Measurements from ENCODE around the gene TSPAN4. TPM values are rescaled to one million over a fixed set of nuclear protein-coding genes. Genes with fewer than 3 reads are reported as not detected.
A peak's percentile ranks its signal among the peaks of the same experiment; 100 is the strongest.

TSPAN4 gene
- polyA plus RNA-seq, 4 donors, result 5.1 to 53.3 (median 10.2) TPM

DNA sequence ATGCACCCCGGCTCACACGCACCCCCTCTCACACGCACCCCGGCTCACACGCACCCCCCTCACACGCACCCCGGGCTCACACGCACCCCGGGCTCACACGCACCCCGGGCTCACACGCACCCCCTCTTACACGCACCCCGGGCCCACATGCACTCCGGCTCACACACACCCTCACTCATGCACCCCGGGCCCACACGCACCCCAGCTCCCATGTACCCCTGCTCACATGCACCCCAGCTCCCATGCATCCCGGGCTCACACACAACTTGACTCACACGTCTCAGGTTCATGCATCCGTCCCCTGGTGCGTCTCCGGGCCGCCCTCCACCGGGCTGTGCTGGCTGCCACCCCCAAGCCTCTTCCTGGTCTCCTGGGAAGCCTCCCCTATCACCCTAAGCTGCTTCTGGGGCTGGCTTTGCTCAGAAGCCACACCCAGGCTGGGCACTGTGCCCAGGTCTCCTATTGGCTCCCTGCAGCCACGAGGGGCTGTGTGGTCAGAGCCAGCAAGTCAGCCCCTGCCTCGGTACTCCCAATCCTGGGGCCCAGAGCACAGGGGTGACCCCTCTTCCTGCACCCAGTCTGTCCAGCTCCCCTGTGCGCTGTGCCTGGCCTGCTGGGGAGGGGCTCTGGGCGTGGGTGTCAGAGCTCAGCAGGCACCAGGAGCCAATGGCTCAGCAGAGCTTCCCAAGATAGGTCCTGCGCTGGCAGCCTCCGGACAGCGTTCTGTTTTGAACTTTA, 16.9 kb downstream of the TSPAN4 start:
- Histone ChIP-seq H3K4me1 (ENCODE audit: control insufficient read depth in 3 of 3, insufficient read depth in 2 of 3, low read depth in 1 of 3, low read length in 2 of 3) (peaks cover 0 to 39% (median 0%) of the 10 kb centered on the region in 3 donors), H3K27ac (ENCODE audit: low read depth in 1 of 3, low read length in 2 of 3) (peak overlapping the region in 1 of 3 donors; percentile 33), H3K27me3 (ENCODE audit: control insufficient read depth in 3 of 3, insufficient read depth in 3 of 3, low read length in 3 of 3) (peaks cover 0 to 14% (median 0%) of the 10 kb centered on the region in 3 donors), H3K9me3 (ENCODE audit: control insufficient read depth in 2 of 2, insufficient read depth in 1 of 2, low read depth in 1 of 2, low read length in 1 of 2) (no peaks in the 10 kb centered on the region), H3K4me3 (ENCODE audit: low read depth in 1 of 3, low read length in 3 of 3) (peak overlapping the region in 1 of 3 donors; percentile 18), H3K36me3 (ENCODE audit: control insufficient read depth in 3 of 3, insufficient read depth in 2 of 3, low read depth in 1 of 3, low read length in 3 of 3) (peaks cover 0 to 19% (median 0%) of the 10 kb centered on the region in 3 donors)
- 36 to 61% (median 41%) methylated on average over 20 to 31 of the region's 31 CpGs for WGBS, 3 donors
- no peak for FAIRE-seq
- DNase-seq, result peak; percentile 68 to 83

DNA sequence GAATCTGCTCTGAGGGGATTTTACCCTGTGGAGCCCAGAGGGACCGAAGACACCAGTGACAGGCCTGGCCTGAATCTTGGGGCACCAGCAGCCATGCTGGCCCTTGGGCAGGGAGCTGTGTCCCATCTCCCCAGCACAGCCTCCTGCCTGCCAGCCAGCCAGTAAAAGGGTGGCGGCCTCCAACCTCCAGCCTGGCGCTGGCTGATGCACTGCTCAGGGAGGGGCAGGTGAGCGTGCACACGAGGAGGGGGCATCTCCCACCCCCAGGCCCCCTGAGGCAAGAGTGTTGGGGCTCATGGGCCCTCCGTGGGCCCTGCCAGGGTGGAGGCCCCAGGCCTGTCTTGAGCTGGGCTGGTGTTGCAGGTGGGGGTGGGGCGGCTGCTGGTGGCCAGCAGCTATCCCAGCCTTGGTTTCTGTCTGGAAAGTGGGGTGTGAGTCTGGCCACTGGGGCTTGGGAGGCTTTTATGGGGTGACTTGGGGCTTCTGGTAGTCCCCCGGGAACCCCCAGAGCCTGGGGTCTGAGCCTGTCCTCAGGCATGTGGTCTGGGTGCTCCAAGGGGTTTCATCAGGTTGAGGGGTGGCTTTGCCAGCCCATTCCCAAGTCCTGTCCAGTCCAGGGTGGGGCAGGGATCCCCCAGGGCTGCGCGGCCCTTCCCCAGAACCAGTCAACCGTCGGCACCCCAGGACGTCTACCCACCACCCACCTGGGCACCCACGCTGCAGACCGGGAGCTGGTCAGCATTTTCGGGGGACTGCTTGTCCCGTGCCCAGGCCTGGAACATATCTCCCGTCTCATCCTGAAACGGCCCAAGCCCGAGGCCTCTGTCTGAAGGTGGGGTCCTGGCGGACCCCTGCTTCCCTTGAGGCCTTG, 17.8 kb downstream of the TSPAN4 start:
- FAIRE-seq (no peak), DNase-seq (no peak)
- 52 to 77% (median 70%) methylated on average over 21 of the region's 21 CpGs for whole genome bisulfite sequencing, 3 donors
- Histone ChIP-seq H3K27me3 (ENCODE audit: control insufficient read depth in 3 of 3, insufficient read depth in 3 of 3, low read length in 3 of 3) (peaks cover 0 to 14% (median 0%) of the 10 kb centered on the region in 3 donors), H3K27ac (ENCODE audit: low read depth in 1 of 3, low read length in 2 of 3) (peak overlapping the region in 1 of 3 donors; percentile 33), H3K36me3 (ENCODE audit: control insufficient read depth in 3 of 3, insufficient read depth in 2 of 3, low read depth in 1 of 3, low read length in 3 of 3) (peaks cover 0 to 26% (median 0%) of the 10 kb centered on the region in 3 donors), H3K4me1 (ENCODE audit: control insufficient read depth in 3 of 3, insufficient read depth in 2 of 3, low read depth in 1 of 3, low read length in 2 of 3) (peaks cover 0 to 39% (median 0%) of the 10 kb centered on the region in 3 donors), H3K4me3 (ENCODE audit: low read depth in 1 of 3, low read length in 3 of 3) (no peak overlapping the region), H3K9me3 (ENCODE audit: control insufficient read depth in 2 of 2, insufficient read depth in 1 of 2, low read depth in 1 of 2, low read length in 1 of 2) (no peaks in the 10 kb centered on the region)

DNA sequence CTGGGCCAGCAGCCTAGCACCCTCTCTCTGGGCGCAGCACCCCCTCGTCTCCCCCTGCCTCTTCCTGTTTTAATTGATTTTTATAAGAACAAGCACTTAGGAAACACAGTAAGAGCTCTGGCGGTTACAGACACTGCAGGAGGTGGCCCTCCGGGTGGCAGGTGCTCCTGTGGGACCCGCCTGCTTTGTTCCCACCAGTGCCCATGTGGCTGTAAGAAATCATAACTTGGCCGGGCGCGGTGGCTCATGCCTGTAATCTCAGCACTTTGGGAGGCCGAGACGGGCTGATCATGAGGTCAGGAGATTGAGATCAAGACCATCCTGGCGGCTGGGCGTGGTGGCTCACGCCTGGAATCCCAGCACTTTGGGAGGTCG, 18.4 kb downstream of the TSPAN4 start:
- DNase-seq, result no peak
- Histone ChIP-seq H3K9me3 (ENCODE audit: control insufficient read depth in 2 of 2, insufficient read depth in 1 of 2, low read depth in 1 of 2, low read length in 1 of 2) (no peaks in the 10 kb centered on the region), H3K36me3 (ENCODE audit: control insufficient read depth in 3 of 3, insufficient read depth in 2 of 3, low read depth in 1 of 3, low read length in 3 of 3) (peaks cover 0 to 30% (median 0%) of the 10 kb centered on the region in 3 donors), H3K27me3 (ENCODE audit: control insufficient read depth in 3 of 3, insufficient read depth in 3 of 3, low read length in 3 of 3) (peaks cover 0 to 14% (median 0%) of the 10 kb centered on the region in 3 donors), H3K4me3 (ENCODE audit: low read depth in 1 of 3, low read length in 3 of 3) (no peak overlapping the region), H3K4me1 (ENCODE audit: control insufficient read depth in 3 of 3, insufficient read depth in 2 of 3, low read depth in 1 of 3, low read length in 2 of 3) (peaks cover 0 to 39% (median 0%) of the 10 kb centered on the region in 3 donors), H3K27ac (ENCODE audit: low read depth in 1 of 3, low read length in 2 of 3) (no peak overlapping the region)
- 30 to 76% (median 51%) methylated on average over 14 of the region's 14 CpGs for WGBS, 3 donors
- FAIRE-seq, result no peak

DNA sequence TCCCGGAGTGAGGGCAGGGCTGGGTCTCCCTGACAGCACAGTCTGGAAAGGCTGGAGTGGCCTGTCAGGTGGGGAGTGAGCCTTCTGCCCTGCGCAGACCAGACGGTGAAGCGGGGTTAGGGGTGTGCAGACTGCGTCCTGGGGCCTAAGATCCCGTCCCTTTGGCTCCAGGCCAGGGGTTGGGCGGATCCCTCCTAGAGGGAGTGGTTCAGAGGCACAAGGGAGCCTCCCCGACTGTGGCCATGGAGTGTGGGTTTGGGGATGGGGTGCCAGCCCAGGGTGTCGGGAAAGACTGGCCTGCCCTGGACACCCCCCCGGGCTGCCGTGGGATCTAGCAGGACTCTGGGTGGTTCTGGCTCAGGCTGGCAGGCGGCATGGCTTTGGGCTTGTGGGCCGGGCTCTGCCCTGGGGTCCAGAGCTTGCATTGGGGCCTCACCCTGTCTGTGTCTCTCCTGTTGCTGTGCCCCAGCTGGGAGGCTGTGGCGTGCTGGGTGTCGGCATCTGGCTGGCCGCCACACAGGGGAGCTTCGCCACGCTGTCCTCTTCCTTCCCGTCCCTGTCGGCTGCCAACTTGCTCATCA, 19.5 kb downstream of the TSPAN4 start:
- Histone ChIP-seq H3K36me3 (ENCODE audit: control insufficient read depth in 3 of 3, insufficient read depth in 2 of 3, low read depth in 1 of 3, low read length in 3 of 3) (peaks cover 0 to 40% (median 0%) of the 10 kb centered on the region in 3 donors), H3K27me3 (ENCODE audit: control insufficient read depth in 3 of 3, insufficient read depth in 3 of 3, low read length in 3 of 3) (peaks cover 0 to 14% (median 0%) of the 10 kb centered on the region in 3 donors), H3K4me1 (ENCODE audit: control insufficient read depth in 3 of 3, insufficient read depth in 2 of 3, low read depth in 1 of 3, low read length in 2 of 3) (peaks cover 0 to 39% (median 0%) of the 10 kb centered on the region in 3 donors), H3K27ac (ENCODE audit: low read depth in 1 of 3, low read length in 2 of 3) (peak overlapping the region in 1 of 3 donors; percentile 41), H3K4me3 (ENCODE audit: low read depth in 1 of 3, low read length in 3 of 3) (peak overlapping the region in 1 of 3 donors; percentile 18), H3K9me3 (ENCODE audit: control insufficient read depth in 2 of 2, insufficient read depth in 1 of 2, low read depth in 1 of 2, low read length in 1 of 2) (no peaks in the 10 kb centered on the region)
- no peak for FAIRE-seq
- WGBS, 3 donors, result 13 to 42% (median 35%) methylated on average over 19 to 20 of the region's 20 CpGs
- DNase-seq, result peak; percentile 37 to 71

DNA sequence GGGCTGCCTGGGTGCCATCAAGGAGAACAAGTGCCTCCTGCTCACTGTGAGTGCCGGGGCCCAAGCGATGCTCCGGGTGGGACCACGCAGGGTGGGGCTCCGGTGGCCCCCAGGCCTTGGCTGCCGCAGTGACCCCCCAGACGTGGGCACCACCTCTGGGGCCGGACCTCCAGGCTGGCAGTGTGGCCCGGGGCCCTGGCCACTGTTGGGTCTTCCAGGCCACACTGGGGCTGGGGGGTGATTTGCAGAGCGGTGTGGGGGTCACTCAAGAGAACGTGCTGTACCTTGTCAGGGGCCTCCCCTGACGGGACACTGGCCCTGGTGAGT, 20.0 kb downstream of the TSPAN4 start:
- no peak for DNase-seq

DNA sequence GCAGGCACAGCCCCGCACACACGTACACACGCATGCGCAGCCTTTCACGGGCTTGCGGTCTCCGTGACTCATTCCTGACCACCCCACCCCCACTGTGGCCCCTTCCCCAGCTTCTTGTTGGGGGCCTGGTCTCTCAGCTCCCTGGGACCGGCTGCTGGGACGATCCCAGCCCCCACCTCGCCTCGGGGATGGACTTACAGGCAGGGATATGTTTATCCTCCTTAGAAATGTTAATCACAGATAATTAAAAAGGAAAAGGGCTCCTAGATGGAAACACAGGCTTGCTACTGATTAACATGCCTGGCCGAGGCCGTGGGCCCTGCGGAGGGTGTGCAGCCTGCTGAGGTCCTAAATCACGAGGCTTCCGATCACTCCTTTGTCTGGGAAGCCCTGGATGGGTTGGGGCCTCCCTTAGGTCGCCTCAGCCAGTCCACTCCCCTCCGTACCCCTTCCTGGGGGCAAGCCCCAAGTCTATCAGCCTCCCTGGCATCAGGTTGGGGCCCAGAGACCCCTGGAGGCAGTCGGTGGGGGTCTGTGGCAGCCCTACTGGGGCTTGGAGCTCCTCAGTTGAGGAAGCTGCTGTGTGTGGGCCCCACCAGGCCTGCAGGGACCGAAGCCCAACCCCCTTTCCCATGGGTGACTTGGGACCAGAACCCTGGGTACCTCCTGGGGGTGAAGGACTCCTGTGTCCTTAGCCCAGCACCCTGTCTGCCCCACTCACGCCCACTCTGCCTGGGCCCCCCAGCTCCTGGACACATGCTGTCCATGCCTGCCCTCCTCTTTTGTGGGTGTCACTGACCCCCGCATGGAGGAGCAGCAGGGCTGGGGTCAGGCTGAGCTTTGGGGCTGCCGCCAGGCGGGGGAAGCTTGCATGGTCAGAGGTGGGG, 20.6 kb downstream of the TSPAN4 start:
- no peak for FAIRE-seq
- Histone ChIP-seq H3K36me3 (ENCODE audit: control insufficient read depth in 3 of 3, insufficient read depth in 2 of 3, low read depth in 1 of 3, low read length in 3 of 3) (peaks cover 0 to 48% (median 0%) of the 10 kb centered on the region in 3 donors), H3K27ac (ENCODE audit: low read depth in 1 of 3, low read length in 2 of 3) (peak overlapping the region in 1 of 3 donors; percentile 41), H3K9me3 (ENCODE audit: control insufficient read depth in 2 of 2, insufficient read depth in 1 of 2, low read depth in 1 of 2, low read length in 1 of 2) (no peaks in the 10 kb centered on the region), H3K4me3 (ENCODE audit: low read depth in 1 of 3, low read length in 3 of 3) (peak overlapping the region in 1 of 3 donors; percentile 18), H3K27me3 (ENCODE audit: control insufficient read depth in 3 of 3, insufficient read depth in 3 of 3, low read length in 3 of 3) (peaks cover 0 to 14% (median 0%) of the 10 kb centered on the region in 3 donors), H3K4me1 (ENCODE audit: control insufficient read depth in 3 of 3, insufficient read depth in 2 of 3, low read depth in 1 of 3, low read length in 2 of 3) (peaks cover 0 to 39% (median 0%) of the 10 kb centered on the region in 3 donors)
- DNase-seq, result peak in 1 of 2 donors; percentile 75
- 29 to 67% (median 37%) methylated on average over 23 to 24 of the region's 24 CpGs for WGBS, 3 donors

More for the DNA sequence above, 20.0 kb downstream of the TSPAN4 start:
- Histone ChIP-seq H3K36me3 (ENCODE audit: control insufficient read depth in 3 of 3, insufficient read depth in 2 of 3, low read depth in 1 of 3, low read length in 3 of 3) (peaks cover 0 to 42% (median 0%) of the 10 kb centered on the region in 3 donors), H3K4me3 (ENCODE audit: low read depth in 1 of 3, low read length in 3 of 3) (peak overlapping the region in 1 of 3 donors; percentile 18), H3K4me1 (ENCODE audit: control insufficient read depth in 3 of 3, insufficient read depth in 2 of 3, low read depth in 1 of 3, low read length in 2 of 3) (peaks cover 0 to 39% (median 0%) of the 10 kb centered on the region in 3 donors), H3K27ac (ENCODE audit: low read depth in 1 of 3, low read length in 2 of 3) (peak overlapping the region in 1 of 3 donors; percentile 41), H3K27me3 (ENCODE audit: control insufficient read depth in 3 of 3, insufficient read depth in 3 of 3, low read length in 3 of 3) (peaks cover 0 to 14% (median 0%) of the 10 kb centered on the region in 3 donors), H3K9me3 (ENCODE audit: control insufficient read depth in 2 of 2, insufficient read depth in 1 of 2, low read depth in 1 of 2, low read length in 1 of 2) (no peaks in the 10 kb centered on the region)
- WGBS, 3 donors, result 35 to 64% (median 62%) methylated on average over 12 of the region's 12 CpGs
- no peak for FAIRE-seq

DNA sequence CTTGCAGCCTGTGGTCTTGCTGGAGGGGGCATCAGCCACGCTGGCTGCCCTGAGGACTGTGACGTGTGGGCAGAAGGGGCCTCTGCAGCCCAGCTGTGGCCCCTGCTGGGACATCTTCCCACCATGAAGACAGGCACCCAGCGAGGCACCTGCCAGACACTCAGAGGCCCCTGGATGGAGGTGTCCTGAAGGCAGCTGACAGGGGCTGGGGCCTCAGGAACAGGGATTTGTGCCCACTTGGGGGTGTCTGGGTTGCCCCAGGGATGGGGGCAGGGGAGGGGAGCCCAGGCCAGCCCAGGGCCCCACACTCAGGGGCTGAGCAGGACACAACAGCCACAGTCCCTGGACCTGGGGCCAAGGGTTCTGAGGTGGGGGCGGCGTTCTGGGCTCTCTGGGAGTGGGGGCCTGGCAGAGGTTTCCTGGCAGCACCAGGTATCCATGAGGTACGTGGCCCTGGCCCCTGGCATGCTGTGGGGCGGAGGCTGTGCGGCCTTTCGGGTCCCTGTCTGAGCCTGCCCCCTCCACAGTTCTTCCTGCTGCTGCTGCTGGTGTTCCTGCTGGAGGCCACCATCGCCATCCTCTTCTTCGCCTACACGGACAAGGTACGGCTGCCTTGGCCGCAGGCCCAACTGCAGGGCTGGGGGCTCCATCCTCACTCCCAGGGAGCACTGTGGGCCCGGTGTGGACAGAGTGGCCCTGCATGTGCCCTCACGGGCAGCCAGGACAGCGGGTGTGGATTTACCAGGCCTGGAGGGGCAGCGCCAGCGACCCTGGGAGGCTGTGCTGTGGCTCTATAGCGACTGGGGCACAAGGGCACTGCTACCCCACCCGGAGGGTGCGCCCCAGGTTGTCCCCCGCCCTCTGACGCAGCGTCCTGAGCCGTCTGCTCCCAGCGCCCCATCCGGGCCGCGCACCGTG, 21.5 kb downstream of the TSPAN4 start:
- Histone ChIP-seq H3K27ac (ENCODE audit: low read depth in 1 of 3, low read length in 2 of 3) (peak overlapping the region in 1 of 3 donors; percentile 41), H3K9me3 (ENCODE audit: control insufficient read depth in 2 of 2, insufficient read depth in 1 of 2, low read depth in 1 of 2, low read length in 1 of 2) (no peaks in the 10 kb centered on the region), H3K4me3 (ENCODE audit: low read depth in 1 of 3, low read length in 3 of 3) (no peak overlapping the region), H3K27me3 (ENCODE audit: control insufficient read depth in 3 of 3, insufficient read depth in 3 of 3, low read length in 3 of 3) (peaks cover 0 to 14% (median 0%) of the 10 kb centered on the region in 3 donors), H3K36me3 (ENCODE audit: control insufficient read depth in 3 of 3, insufficient read depth in 2 of 3, low read depth in 1 of 3, low read length in 3 of 3) (peaks cover 0 to 57% (median 0%) of the 10 kb centered on the region in 3 donors), H3K4me1 (ENCODE audit: control insufficient read depth in 3 of 3, insufficient read depth in 2 of 3, low read depth in 1 of 3, low read length in 2 of 3) (peaks cover 0 to 39% (median 0%) of the 10 kb centered on the region in 3 donors)
- WGBS, 3 donors, result 27 to 79% (median 50%) methylated on average over 31 of the region's 31 CpGs
- FAIRE-seq, result no peak
- DNase-seq, result no peak

Data from small intestine (tissue), 7 donors.